WTC11 (cell line): ENCODE measurements around the gene TMED10. TPM values are rescaled to one million over a fixed set of nuclear protein-coding genes. Genes with fewer than 3 reads are reported as not detected.

Experiments
- ATAC-seq: fragments of 200-7000 bp; cut with Tn5 transposase; 2 replicates; pipeline ENCODE4 v1.10.0; 2021; ENCODE audit warnings: mild to moderate bottlenecking, moderate library complexity
- CTCF ChIA-PET: fragments of 300-600 bp; sonication (Branson Sonifier 250); formaldehyde crosslinking; loops from one replicate; lab custom pipeline; 2021; ENCODE audit warnings: antibody characterized with exemption; lab: Charles Lee
- POLR2A ChIA-PET: fragments of 350-600 bp; sonication (Branson Sonifier 250); formaldehyde crosslinking; loops from one replicate; lab custom pipeline; 2021; ENCODE audit warnings: antibody characterized with exemption; lab: Charles Lee
- DNase-seq: peaks from one replicate; pipeline ENCODE4 v3.0.0; 2021; ENCODE audit warnings: low spot score
- H3K27ac Mint-ChIP-seq: 2 replicates; pipeline ENCODE4 v1.8.0; 2021; ENCODE audit warnings: mixed read lengths
- H3K27me3 Mint-ChIP-seq: 2 replicates; pipeline ENCODE4 v1.8.0; 2021; ENCODE audit warnings: low read depth, mild to moderate bottlenecking, moderate library complexity, mixed read lengths
- H3K36me3 Mint-ChIP-seq: 2 replicates; pipeline ENCODE4 v1.8.0; 2021; ENCODE audit warnings: mixed read lengths
- H3K4me1 Mint-ChIP-seq: 2 replicates; pipeline ENCODE4 v1.8.0; 2022; ENCODE audit warnings: mixed read lengths
- H3K4me3 Mint-ChIP-seq: 2 replicates; pipeline ENCODE4 v1.8.0; 2021; ENCODE audit warnings: mild to moderate bottlenecking, moderate library complexity, mixed read lengths
- H3K9me3 Mint-ChIP-seq: 2 replicates; pipeline ENCODE4 v1.8.0; 2021; ENCODE audit warnings: mixed read lengths
- CDX4 ChIP-seq: fragments of 250-450 bp; sonication (Bioruptor Pico); IDR thresholded peaks from 2 replicates; pipeline ENCODE4 v1.9.0; 2021; ENCODE audit warnings: moderate library complexity, mild to moderate bottlenecking, inconsistent platforms, borderline replicate concordance
- CREB1 ChIP-seq: sonication (generic); formaldehyde crosslinking; IDR thresholded peaks from 2 replicates; pipeline ENCODE4 v1.8.0; 2023; ENCODE audit warnings: mild to moderate bottlenecking, missing genetic modification reagents
- ERG ChIP-seq: fragments of 250-450 bp; sonication (Bioruptor Pico); IDR thresholded peaks from 2 replicates; pipeline ENCODE4 v1.8.0; 2021; ENCODE audit warnings: mild to moderate bottlenecking
- MYBL2 ChIP-seq: sonication (generic); formaldehyde crosslinking; IDR thresholded peaks from 2 replicates; pipeline ENCODE4 v1.8.1; 2023; ENCODE audit warnings: mild to moderate bottlenecking, moderate library complexity, missing genetic modification reagents
- NR2C2 ChIP-seq: sonication (generic); formaldehyde crosslinking; IDR thresholded peaks from 2 replicates; pipeline ENCODE4 v1.8.0; 2022; ENCODE audit warnings: mild to moderate bottlenecking, missing genetic modification reagents
- RELA ChIP-seq: sonication (generic); formaldehyde crosslinking; IDR thresholded peaks from 2 replicates; pipeline ENCODE4 v1.8.1; 2022; ENCODE audit warnings: missing genetic modification reagents, mild to moderate bottlenecking, borderline replicate concordance
- STAT6 ChIP-seq: sonication (generic); formaldehyde crosslinking; conservative IDR thresholded peaks from 2 replicates; pipeline ENCODE4 v1.8.1; 2023; ENCODE audit warnings: mild to moderate bottlenecking, low read depth, missing genetic modification reagents, moderate library complexity
- TEAD1 ChIP-seq: sonication (generic); formaldehyde crosslinking; IDR thresholded peaks from 2 replicates; pipeline ENCODE4 v1.8.0; 2022; ENCODE audit warnings: mild to moderate bottlenecking, missing genetic modification reagents
- ZNF219 ChIP-seq: sonication (generic); formaldehyde crosslinking; IDR thresholded peaks from 2 replicates; pipeline ENCODE4 v1.8.0; 2023; ENCODE audit warnings: missing genetic modification reagents, mild to moderate bottlenecking, borderline replicate concordance
- ZNF532 ChIP-seq: fragments of 250-450 bp; sonication (Bioruptor Pico); IDR thresholded peaks from 2 replicates; pipeline ENCODE4 v1.9.0; 2021; ENCODE audit warnings: mild to moderate bottlenecking, borderline replicate concordance
- total RNA-seq: library from RNA; stranded (reverse); gene quantifications from 3 replicates; pipeline ENCODE4 v1.2.3, GENCODE V29; 2021
- TF ChIP-seq, protein P1 (sequence below): sonication (generic); formaldehyde crosslinking; IDR thresholded peaks from 2 replicates; pipeline ENCODE4 v1.8.1; 2023; ENCODE audit warnings: mild to moderate bottlenecking, missing genetic modification reagents, moderate library complexity
- TF ChIP-seq, protein P2 (sequence below): fragments of 250-450 bp; sonication (Bioruptor Pico); IDR thresholded peaks from 2 replicates; pipeline ENCODE4 v1.9.0; 2021; ENCODE audit warnings: mild to moderate bottlenecking
- TF ChIP-seq, protein P3 (sequence below): sonication (generic); formaldehyde crosslinking; IDR thresholded peaks from 2 replicates; pipeline ENCODE4 v1.8.0; 2022; ENCODE audit warnings: missing genetic modification reagents

Gene TMED10
- total RNA-seq, 1 experiment from 2014 or later: 234 TPM

- H3K4me3 Mint-ChIP-seq: no peak overlapping the region
- no peaks in the 10 kb centered on the region for H3K4me1 Mint-ChIP-seq
- no peak for DNase-seq
- H3K27me3 Mint-ChIP-seq: no peaks in the 10 kb centered on the region
- no peak for ATAC-seq
- TF ChIP-seq ERG (CRISPR knock-in tag) (no peak), TEAD1 (CRISPR knock-in tag) (no peak), CREB1 (CRISPR knock-in tag) (no peak), STAT6 (CRISPR knock-in tag) (no peak), RELA (CRISPR knock-in tag) (no peak), MYBL2 (CRISPR knock-in tag) (no peak), CDX4 (no peak), ZNF532 (CRISPR knock-in tag) (no peak), NR2C2 (no peak), ZNF219 (no peak)
- TF ChIP-seq, protein P1, sequence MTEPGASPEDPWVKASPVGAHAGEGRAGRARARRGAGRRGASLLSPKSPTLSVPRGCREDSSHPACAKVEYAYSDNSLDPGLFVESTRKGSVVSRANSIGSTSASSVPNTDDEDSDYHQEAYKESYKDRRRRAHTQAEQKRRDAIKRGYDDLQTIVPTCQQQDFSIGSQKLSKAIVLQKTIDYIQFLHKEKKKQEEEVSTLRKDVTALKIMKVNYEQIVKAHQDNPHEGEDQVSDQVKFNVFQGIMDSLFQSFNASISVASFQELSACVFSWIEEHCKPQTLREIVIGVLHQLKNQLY: no peak
- TF ChIP-seq, protein P2, sequence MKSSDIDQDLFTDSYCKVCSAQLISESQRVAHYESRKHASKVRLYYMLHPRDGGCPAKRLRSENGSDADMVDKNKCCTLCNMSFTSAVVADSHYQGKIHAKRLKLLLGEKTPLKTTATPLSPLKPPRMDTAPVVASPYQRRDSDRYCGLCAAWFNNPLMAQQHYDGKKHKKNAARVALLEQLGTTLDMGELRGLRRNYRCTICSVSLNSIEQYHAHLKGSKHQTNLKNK (CRISPR knock-in tag): no peak
- TF ChIP-seq, protein P3, sequence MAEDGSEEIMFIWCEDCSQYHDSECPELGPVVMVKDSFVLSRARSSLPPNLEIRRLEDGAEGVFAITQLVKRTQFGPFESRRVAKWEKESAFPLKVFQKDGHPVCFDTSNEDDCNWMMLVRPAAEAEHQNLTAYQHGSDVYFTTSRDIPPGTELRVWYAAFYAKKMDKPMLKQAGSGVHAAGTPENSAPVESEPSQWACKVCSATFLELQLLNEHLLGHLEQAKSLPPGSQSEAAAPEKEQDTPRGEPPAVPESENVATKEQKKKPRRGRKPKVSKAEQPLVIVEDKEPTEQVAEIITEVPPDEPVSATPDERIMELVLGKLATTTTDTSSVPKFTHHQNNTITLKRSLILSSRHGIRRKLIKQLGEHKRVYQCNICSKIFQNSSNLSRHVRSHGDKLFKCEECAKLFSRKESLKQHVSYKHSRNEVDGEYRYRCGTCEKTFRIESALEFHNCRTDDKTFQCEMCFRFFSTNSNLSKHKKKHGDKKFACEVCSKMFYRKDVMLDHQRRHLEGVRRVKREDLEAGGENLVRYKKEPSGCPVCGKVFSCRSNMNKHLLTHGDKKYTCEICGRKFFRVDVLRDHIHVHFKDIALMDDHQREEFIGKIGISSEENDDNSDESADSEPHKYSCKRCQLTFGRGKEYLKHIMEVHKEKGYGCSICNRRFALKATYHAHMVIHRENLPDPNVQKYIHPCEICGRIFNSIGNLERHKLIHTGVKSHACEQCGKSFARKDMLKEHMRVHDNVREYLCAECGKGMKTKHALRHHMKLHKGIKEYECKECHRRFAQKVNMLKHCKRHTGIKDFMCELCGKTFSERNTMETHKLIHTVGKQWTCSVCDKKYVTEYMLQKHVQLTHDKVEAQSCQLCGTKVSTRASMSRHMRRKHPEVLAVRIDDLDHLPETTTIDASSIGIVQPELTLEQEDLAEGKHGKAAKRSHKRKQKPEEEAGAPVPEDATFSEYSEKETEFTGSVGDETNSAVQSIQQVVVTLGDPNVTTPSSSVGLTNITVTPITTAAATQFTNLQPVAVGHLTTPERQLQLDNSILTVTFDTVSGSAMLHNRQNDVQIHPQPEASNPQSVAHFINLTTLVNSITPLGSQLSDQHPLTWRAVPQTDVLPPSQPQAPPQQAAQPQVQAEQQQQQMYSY (CRISPR knock-in tag): no peak
- TF ChIP-seq, all 79 proteins: peak for 0
- Mint-ChIP-seq H3K27ac (no peak overlapping the region), H3K36me3 (peaks cover 30% of the 10 kb centered on the region), H3K9me3 (no peaks in the 10 kb centered on the region)
- ChIA-PET CTCF (no interaction called here), POLR2A (no interaction called here)
Measured at GRCh38 chr14:75083271-75083670, 93.1 kb downstream of the TMED10 start.
